Activated CD4-positive, CD25-positive, alpha-beta regulatory T cell treated with anti-CD3 and anti-CD28 coated beads, Interleukin-2, amount 50 U/mL, for 24 hours (primary cell): ENCODE results near the gene PFKFB2.

Experiments
- ATAC-seq, 2 donors: fragments of 150-1000 bp; cut with Tn5 transposase; one replicate each; pipeline ENCODE4 v1.10.0; 2021; ENCODE audit warnings: mild to moderate bottlenecking in 1 of 2, moderate library complexity in 1 of 2

PFKFB2 gene

DNA sequence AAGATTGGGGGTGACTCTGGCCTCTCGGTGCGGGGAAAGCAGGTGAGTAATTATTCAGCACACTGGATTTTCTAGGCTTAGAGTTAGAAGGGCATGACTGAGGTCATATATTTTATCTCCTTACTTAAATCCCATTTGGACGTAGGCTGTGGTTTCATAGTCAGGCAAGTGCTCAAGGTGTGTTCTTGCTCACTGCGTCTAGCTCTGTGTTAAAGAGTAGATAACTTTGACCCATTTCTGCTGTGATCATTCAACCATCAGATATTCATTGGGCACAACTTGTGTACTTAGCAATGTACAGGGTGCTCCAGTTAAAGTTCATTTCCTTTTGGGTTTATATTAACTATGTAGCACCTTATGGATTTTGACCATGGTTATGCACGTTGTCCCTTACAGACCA is 14.6 kb downstream of the PFKFB2 start:
- ATAC-seq: no peak

DNA sequence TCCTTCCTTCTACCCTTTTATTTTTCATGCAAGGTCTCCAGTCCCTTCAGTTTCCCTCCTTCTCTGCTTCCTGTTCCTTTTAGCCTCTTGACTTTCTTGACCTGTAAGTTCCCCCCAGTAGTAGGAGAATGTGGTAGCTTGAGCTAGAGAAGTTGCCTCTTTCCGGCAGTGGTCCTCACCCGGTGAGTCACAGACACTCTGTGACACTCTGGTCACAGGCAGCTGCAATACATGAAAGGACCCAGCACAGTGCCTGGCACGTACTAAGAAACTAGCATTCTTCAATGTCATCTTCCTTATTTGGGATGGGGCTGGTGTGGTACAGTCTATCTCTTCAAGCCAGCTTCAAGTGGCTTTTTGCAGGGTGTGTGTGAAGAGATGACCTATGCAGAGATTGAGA is 16.0 kb downstream of the PFKFB2 start:
- no peak for ATAC-seq

DNA sequence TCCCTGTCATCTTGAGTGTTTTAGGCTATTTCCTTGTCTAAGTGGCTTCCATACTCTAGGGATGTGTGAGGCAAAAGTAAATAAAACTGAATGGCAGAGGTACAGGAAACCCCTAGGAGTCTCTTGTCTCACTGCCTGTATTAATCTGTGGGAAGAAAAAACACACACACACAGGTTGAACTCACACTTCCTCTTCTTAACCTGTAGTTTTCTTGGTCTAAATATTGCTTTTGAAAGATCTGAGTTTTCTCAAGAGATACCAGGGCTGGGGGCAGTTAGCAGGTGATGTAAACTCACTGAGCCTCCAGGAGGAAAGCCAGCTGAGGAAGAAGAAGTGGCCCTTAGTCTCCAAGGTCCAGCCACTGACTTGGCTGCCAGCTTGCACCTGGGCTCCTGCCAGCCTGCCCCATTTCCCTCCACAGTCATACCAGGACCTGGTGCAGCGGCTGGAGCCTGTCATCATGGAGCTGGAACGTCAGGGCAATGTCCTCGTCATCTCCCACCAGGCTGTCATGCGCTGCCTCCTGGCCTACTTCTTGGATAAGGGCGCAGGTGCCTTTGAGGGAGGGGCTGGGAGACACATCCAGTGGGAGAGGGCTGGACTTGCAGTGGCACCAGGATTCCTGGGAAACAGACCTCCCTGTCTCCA is 16.9 kb downstream of the PFKFB2 start:
- ATAC-seq: no peak

DNA sequence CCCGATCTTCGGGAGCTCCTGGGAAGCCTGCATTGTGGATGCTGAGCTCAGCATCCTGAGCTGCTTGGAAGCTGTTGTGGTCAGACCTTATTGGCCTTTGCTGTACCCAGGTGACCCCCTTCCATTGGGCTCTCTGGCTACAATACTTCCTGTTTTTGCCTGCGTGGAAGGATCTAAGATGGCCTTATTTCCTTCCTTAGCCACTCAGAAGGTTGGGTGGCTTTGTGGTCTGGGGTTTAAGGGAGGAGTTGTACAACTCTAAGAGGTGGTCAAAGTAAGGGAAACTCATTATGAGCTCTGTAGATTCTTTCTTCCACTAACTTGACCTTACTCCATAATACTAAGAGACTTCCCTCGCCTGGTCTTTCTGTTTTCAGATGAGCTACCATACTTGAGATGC is 17.7 kb downstream of the PFKFB2 start:
- peak in 1 of 2 donors; percentile 13 for ATAC-seq

DNA sequence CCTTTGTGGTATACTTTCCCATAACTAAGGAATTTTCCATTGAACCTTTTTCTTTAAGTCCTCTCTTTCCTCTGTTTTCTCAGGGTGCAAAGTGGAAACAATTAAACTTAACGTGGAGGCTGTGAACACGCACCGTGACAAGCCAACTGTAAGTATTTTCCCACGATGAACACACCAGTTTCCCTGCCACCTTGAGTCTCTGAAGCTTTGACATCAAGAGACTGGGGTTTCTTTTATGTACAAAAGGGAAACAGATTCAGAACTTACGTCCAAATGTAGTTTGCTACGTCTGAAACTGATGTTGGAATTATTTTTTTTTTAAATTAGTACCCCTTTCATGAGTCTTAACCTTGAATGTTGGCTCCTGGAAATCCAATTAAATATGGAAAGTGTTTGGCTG is 18.4 kb downstream of the PFKFB2 start:
- ATAC-seq: no peak

DNA sequence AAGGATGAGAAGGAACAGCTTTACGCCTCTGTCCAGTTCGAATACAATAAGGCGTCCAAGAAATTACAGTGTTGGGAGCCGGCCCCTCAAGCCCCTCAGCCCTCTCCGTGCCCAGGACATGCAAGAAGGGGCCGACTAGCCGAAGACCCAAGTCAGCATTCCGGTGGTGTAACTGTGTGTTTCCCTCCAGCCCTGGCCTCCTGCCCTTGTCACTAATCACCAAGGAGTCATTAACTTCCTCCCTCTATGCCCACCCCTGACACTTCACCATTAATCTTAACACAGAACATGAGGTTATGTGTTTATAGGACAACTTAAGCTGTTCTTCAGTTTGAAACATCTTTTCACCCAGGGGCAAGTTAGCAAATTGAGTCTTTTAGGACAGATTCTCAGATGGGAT is 19.2 kb downstream of the PFKFB2 start:
- no peak for ATAC-seq

DNA sequence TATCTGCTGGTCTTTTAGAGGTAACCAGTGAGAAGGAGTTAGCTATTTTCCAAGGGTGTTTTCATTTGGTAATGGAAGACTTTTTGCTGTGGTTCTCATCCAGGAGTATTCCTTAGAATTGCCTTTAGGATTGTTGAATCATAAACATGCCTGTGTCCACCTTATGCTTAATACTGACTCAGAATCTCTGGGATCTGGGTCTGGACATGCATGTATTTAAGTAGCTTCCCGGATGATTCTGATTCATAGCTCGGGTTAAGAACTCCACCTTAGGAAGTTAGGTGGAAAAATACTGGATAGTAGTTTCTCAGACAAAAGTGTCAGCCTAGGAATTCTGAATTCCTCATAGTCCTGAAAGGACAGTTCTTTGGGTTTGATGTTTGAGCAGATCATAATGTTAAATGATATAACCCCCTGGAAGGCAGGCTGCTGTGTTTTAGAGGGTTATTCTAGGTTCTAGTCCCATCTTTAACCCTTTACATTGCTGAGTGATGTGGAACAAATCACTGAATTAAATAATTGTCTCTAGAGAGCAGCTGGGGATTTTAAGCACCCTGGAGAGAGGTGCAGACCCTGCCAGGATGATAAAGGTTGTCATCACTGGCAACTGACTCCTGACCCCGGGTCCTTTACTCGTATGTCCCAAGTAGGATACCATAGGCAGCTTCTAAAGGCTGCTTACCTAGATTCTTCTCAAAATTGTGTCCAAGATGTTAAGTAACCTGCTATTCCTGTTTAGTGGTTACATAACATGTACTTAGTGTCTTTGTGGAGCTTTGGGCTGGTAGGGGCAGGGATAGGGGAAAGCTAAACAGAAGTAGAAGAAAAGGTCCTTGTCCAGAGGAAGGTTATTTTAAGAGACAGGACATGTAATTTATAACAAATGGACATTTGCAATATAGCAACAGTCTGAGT is 21.1 kb downstream of the PFKFB2 start:
- no peak for ATAC-seq

DNA sequence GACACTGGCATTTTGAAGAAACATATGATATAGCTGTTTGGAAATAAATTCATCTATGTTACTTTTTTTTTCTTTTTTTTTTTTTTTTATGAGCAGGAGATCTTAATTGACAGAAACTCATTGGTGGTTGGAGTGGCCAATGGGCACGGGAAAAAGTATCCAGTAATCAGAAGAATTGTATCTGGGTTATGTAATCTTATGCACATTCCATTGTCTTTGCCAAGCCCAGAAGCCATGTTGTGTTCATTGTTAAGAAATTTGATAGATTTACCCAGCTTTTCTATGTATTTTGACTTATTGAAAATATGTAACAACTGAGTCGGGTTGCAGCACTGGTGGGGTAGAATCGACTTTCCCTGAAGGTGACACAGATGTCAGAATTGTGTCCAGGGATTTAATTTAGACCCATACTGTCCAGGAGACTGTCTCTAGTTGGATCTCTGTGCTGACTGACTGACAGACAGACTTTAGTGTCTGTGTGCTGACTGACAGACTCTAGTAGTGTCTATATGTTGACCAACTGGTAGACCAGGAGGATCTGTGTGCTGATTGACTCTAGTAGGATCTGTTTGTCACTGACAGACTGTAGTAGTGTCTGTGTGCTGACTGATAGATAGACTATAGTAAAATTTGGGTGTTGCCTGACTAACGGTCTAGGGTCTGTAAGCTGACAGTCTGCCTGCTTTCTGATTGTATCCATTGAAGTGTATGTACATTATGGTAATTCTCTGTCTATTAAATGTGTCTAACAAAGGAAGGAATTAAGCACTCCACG is 23.3 kb downstream of the PFKFB2 start:
- no peak for ATAC-seq

DNA sequence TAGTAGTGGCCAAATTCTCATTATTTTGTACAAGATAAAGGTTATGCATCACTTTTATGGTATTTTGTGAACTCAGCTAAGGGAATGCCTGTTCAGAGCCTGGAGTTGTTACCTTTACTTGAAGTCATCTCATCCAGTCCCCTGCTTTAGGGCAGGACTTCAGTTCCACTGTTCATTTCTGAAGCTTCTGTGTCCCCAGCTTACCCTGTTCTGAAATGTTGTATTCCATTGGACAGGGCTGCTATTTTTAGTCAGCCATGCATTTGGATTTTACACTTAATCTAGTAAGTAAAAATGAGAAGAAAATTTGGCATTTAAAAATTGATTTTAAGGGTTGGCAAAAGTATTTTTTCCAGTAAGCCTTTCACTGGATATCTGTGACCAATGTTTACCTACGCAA is 23.9 kb downstream of the PFKFB2 start:
- no peak for ATAC-seq

DNA sequence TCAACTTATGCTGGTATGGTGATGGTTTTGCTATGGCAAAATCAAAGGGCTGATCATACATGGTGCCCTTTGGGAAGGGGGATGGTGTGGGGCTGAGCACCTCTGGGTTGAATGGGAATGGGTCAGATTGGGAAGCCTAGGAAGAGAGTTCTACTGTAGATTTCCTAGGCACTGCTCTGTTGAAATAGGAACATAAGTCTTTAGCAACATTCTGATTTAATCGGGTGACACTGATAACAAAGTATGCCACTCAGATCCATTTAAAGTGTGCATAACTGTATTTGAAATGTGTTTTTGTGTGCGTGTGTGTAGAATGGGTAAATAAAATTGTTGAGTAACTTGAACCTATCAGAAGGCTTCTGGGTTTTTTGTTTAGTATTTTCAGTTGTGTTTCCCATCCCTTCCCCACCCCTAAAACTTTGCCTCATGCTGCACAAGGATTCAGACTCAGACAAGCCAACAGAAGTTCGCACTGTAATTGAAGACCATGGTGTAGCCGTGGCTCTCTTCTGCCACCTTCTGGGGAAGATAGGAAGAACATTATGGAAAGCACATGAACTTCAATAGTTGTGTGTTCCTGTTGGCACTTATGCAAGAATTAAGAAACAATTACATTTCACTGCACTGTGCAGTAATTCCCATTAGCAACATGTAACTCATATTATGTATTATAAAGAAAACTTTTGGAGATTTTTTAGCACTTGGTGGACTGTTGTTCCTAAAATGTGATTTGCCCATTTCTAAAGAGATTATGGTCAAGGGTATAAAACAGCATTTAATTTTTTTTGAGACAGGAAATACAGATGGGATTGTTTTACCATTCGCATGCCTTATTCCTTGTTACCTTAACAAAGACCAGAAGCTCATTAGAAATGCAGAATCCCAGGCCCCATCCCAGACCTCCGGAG is 24.6 kb downstream of the PFKFB2 start:
- peak; percentile 67 to 76 for ATAC-seq

DNA sequence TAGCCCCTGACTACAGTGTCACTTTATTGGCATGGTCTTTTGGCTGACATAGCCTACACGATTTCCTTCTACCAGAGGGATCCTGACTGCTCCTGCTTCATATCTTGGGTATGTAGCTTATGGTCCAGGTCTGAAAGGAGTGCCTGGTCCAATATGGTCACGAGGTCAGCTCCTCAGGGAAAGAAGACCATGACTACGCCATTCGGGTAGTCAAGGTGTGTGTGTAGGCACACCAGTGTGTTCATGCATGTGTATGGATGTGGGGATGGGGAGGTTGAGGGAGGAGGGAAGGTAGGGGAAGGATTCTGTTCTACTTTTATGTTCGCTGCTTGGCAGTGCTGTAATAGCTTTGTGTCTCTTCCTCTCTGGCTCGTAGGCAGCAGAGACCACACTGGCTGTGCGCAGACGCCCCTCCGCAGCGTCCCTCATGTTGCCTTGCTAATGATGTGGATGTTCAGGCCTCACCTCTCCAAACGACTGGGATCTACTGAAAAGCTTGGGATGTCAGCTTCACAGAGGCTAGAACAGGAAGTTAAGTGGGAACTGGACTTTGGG is 25.6 kb downstream of the PFKFB2 start:
- ATAC-seq: no peak

DNA sequence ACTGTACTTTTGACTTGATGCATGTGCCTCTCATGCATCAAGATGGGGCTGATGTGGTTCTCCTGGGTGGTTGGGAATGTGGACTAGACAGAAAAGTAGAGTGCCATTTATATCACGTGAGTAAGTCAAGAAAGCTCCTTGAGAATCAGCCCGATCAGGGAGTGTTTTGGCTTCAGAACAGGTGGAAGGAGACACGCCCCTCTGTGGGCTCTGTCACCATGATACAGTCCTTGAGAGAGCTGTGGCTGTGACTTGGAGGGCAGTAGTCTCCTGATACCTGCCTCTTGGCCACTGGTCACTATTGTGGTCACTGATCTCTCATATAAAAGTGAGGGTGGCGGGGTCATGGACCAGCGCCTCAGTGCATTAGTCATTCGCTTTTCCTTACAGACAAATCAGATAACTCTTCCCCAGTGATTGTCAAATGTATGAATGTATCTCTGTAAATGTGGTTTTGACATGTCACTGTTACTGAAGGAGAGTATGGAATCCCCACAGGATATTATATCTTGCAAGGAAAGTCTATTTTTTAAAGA is 26.7 kb downstream of the PFKFB2 start:
- no peak for ATAC-seq

DNA sequence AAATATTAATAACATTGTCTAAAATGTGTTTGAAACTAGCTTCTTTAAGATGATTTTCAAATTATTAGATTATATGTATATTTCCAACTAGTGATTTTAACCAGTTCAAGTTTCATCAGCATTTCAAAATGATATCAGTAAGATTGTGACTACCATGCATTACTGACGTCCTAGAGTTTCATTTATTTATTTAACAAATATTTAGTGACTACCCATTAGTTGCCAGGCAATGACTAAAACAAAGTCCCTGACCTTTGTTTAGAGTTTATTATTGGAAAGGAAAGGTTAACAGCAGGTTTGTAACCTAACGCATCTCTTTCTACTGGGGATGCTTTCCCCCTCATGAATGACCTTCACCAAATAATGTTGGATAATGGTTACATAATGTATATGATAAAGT is 28.0 kb downstream of the PFKFB2 start:
- no peak for ATAC-seq

DNA sequence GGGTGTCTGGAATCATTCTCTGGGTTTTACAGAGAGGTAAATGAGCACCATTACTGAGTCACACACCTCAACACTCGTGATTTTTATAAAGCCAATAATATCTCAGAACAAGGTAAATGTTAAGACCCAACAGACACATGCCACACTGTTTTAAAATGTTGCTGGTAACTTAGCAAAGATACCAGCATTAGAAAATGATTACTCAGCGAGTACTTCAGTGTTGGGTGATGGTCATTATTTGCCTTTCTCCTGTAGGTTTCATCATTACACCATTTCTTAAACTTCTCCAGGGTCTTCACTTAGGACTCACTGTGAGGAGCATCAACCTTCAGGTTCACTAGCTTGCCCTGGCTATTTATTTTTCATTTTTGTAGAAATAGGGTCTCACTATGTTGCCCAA is 28.7 kb downstream of the PFKFB2 start:
- ATAC-seq: no peak

DNA sequence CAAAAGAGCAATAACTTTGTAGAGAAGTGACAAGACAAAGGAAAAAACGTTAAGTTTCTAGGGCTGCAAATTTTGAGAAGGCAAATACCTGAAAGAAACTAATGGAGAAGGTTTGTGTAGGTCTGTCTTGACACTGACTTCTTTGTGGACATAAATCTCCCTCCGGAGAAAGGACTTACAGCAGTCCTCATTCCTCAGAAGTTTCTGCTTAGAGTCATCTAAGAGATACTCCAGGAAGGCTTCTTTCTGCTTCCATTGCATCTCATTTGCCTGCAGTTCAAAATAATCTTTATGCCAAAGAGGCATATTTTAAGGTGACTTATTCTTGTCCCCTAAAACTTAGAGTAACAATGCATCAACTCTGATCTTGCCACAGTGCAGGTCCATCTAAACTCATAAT is 31.2 kb downstream of the PFKFB2 start:
- ATAC-seq: no peak

DNA sequence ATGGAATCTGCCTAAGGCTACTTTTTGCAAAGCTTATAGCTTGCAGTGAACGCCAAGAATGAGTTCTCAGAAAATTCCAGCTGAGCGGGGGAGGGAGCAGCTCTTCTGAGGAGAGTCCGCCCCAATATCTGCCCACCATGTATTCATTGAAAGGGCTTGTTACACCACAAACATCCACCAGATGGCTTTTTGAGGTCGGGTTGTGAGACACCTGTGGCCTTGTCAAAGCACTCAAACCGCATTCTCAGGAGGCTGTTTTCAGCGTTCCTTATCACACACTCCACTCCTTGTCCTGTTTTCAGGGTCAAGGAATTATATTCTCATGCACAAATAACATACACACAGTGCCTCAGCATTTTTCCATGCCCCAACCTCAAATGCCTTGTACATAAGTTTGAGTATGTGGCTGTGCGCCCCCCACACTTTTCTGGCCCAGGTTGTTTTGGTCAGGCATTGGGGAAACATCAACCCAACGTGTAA is 31.7 kb downstream of the PFKFB2 start:
- ATAC-seq: peak in 1 of 2 donors; percentile 55

DNA sequence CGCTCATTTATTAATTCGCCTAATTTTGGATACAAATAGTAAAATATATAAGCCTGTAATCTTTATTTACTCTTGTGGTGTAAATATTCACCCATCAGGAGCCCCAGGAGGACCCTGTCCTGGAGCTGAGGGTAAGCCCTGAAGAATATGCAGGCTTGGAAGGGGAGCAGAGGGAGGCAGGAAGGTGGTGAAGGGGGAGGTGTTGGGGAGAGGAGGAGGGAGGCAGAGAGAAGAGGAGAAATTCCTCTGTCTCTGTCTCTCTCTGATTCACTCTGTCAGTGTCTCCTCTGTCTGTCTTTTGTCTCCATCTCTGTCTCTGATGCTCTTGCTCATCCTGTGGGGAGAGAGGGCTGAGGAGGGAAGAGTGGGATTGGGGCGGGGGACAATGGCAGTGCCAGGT is 32.8 kb downstream of the PFKFB2 start:
- ATAC-seq: no peak

DNA sequence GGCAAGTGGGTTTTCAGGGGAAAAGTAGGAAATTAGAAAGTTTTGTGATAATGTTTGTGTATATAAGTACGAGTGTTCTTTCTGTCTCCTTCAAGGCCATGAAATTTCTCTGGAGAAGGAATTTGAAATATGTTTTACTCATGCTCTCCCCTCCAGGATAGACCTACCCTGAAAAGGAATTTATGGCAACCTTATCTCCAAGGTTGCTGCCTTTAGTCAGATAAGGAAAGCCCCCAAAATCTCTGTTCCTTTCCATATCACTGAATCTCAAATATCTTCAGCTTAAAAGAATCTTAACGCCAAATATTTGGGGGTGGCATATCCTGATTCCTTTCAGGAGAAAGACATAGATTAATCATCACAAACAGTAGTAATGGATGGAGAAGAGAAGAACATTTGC is 35.1 kb downstream of the PFKFB2 start:
- ATAC-seq: no peak

DNA sequence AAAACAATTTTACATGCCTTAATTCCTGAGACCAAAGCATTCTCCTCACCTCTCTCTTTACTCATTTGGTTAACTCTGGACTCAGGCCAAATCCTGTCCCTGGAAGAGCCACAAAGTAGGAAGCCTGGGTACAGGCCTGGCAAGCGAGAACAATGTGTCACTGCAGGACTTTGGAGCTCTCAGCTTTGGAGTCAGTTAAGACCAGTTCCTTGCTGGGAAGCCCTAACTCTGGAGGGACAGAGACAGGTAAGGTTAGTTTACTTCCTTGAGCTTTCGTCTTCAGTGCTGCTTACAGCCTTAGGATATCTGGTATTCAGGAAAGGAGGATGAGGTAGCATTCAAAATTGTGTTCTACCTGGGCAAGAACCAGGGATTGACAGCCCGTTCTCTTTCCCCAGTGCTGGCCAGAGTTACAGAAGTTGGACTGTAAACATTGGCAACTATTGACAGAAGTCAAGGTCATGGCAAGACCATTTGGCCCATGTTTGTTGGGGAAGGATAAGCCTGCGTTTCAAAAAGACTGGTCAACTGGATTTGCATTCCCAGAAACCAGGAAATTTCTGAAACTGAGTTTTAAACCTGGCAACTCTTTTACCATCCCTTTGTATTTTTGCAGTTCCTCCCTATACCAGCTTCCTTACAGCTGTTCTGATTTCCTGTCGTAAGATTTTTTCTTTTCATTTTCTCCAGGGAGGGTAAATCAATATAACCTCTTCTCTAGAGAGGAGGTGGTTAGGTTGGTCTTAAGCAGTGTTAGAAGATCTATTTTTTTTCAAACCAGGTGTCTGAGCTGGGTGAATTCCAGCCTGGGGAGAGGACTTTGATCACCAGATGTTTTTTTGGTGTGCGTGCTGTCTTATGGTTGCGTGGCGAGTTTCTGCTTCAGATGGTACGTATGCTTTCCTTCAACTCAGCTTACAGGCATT is 35.9 kb downstream of the PFKFB2 start, which contains the start of gene C4BPB:
C4BPB (plus strand) TSS at position 160 of the 926 bp plus-strand sequence; CDS start at position 832, 672 bp downstream.
- peak; percentile 38 to 66 for ATAC-seq

DNA sequence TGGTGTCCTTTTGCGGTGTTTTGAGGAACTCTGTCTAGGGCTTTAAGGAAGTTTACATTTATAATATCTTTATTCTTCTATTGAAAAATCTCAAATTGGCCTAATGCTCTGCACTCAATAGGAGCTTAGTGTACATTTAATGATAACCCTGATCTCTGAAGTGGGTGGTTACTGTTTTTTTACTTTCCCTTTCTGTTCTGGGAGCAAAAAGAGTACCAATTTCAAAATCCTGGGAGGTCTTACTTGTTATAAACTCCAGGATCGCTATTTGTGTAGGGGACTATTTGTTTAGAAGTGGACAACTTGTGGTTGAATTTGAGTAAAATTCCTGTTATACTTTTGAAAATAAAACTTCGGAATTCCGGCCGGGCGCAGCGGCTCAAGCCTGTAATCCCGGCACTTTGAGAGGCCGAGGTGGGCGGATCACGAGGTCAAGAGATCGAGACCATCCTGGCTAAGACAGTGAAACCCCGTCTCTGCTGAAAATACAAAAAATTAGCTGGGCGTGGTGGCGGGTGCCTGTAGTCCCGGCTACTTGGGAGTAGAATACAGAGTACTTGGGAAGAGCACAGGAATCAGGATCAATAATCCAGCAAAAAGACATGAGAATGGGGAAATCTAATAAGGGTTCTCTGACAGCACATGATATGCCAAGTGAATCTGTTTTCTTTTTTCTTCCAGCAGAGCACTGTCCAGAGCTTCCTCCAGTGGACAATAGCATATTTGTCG is 36.7 kb downstream of the PFKFB2 start:
- ATAC-seq: no peak
